Loucy (cell line): Measurements from ENCODE around the gene OLFM1.

Experiments used
- H2AFZ ChIP-seq: fragments of 200-600 bp; sonication (generic); 2 replicates; pipeline ENCODE4 v1.6.0; 2016; ENCODE audit warnings: antibody characterized with exemption, mild to moderate bottlenecking, low read length, moderate library complexity
- H3F3A ChIP-seq: fragments of 200-600 bp; 2 replicates; pipeline ENCODE4 v1.6.0; 2016; ENCODE audit warnings: antibody characterized with exemption, low read depth, mild to moderate bottlenecking
- H3K27me3 ChIP-seq: fragments of 200-600 bp; sonication (generic); 2 replicates; pipeline ENCODE4 v1.6.1; 2014; ENCODE audit warnings: low read length, mild to moderate bottlenecking; ENCODE audit not compliant: insufficient read depth, poor library complexity, severe bottlenecking
- H3K36me3 ChIP-seq: fragments of 200-600 bp; sonication (generic); 2 replicates; pipeline ENCODE4 v1.6.1; 2016; ENCODE audit warnings: low read length; ENCODE audit not compliant: insufficient read depth
- H3K4me1 ChIP-seq: fragments of 200-600 bp; sonication (generic); 2 replicates; pipeline ENCODE4 v1.5.1; 2014; ENCODE audit warnings: low read length, mild to moderate bottlenecking; ENCODE audit not compliant: insufficient read depth, poor library complexity, severe bottlenecking
- H3K4me2 ChIP-seq: fragments of 200-600 bp; sonication (generic); 2 replicates; pipeline ENCODE4 v1.6.0; 2014; ENCODE audit warnings: antibody characterized with exemption, low read length, low read depth, mild to moderate bottlenecking; ENCODE audit not compliant: poor library complexity, severe bottlenecking
- H3K4me3 ChIP-seq: fragments of 200-600 bp; sonication (generic); 2 replicates; pipeline ENCODE4 v1.5.1; 2014; ENCODE audit warnings: low read length, mild to moderate bottlenecking, mixed read lengths; ENCODE audit not compliant: poor library complexity, severe bottlenecking
- H3K79me2 ChIP-seq: fragments of 200-600 bp; sonication (generic); 2 replicates; pipeline ENCODE4 v1.6.1; 2014; ENCODE audit warnings: low read length; ENCODE audit not compliant: insufficient read depth
- H3K9ac ChIP-seq: fragments of 200-600 bp; sonication (generic); 2 replicates; pipeline ENCODE4 v1.6.0; 2014; ENCODE audit warnings: mild to moderate bottlenecking, low read depth, low read length, moderate library complexity; ENCODE audit not compliant: poor library complexity, severe bottlenecking
- H3K9me2 ChIP-seq: fragments of 200-600 bp; sonication (generic); replicated peaks from 2 replicates; pipeline ENCODE4 v1.6.1; 2016; ENCODE audit warnings: low read depth, low read length, mixed read lengths
- H3K9me3 ChIP-seq: fragments of 200-600 bp; sonication (generic); 2 replicates; pipeline ENCODE4 v1.6.1; 2014; ENCODE audit warnings: mild to moderate bottlenecking, antibody characterized with exemption, low read length, low read depth; ENCODE audit not compliant: insufficient read depth
- H4K20me1 ChIP-seq: fragments of 200-600 bp; sonication (generic); 2 replicates; pipeline ENCODE4 v1.6.0; 2014; ENCODE audit warnings: antibody characterized with exemption, low read length, mild to moderate bottlenecking; ENCODE audit not compliant: insufficient read depth, poor library complexity, severe bottlenecking
- CTCF ChIP-seq: fragments of 200-600 bp; sonication (generic); conservative IDR thresholded peaks from 2 replicates; pipeline ENCODE4 v1.5.1; 2014; ENCODE audit warnings: mild to moderate bottlenecking, antibody characterized with exemption, low read length
- EZH2phosphoT487 ChIP-seq: fragments of 200-600 bp; IDR thresholded peaks from 2 replicates; pipeline ENCODE4 v1.6.1; 2018; ENCODE audit warnings: antibody characterized with exemption, mild to moderate bottlenecking, moderate library complexity, borderline replicate concordance

Gene OLFM1

GRCh38 chr9:135080286-135081263, 6.9 kb upstream of the OLFM1 start:
- Histone ChIP-seq H3K36me3 (no peaks in the 10 kb centered on the region), H3F3A (no peaks in the 10 kb centered on the region), H3K9ac (no peak overlapping the region), H2AFZ (no peak overlapping the region), H3K4me2 (no peak overlapping the region), H3K4me3 (no peak overlapping the region), H3K27me3 (no peaks in the 10 kb centered on the region), H4K20me1 (no peaks in the 10 kb centered on the region), H3K4me1 (no peaks in the 10 kb centered on the region), H3K9me2 (no peaks in the 10 kb centered on the region), H3K9me3 (no peaks in the 10 kb centered on the region), H3K79me2 (no peaks in the 10 kb centered on the region)
- TF ChIP-seq CTCF: no peak
- no peak for TF ChIP-seq EZH2phosphoT487

- Histone ChIP-seq H2AFZ (no peak overlapping the region), H3K27me3 (no peaks in the 10 kb centered on the region), H3K9me3 (no peaks in the 10 kb centered on the region), H3F3A (no peaks in the 10 kb centered on the region), H3K36me3 (no peaks in the 10 kb centered on the region), H3K4me2 (no peak overlapping the region), H3K4me3 (no peak overlapping the region), H3K4me1 (no peaks in the 10 kb centered on the region), H3K9ac (no peak overlapping the region), H4K20me1 (no peaks in the 10 kb centered on the region), H3K79me2 (no peaks in the 10 kb centered on the region), H3K9me2 (no peaks in the 10 kb centered on the region)
- TF ChIP-seq CTCF: no peak
- no peak for TF ChIP-seq EZH2phosphoT487
Observed at GRCh38 chr9:135081264-135081660, 6.2 kb upstream of the OLFM1 start.

- no peaks in the 10 kb centered on the region for H3K27me3 ChIP-seq
- H3K9me2 ChIP-seq: no peaks in the 10 kb centered on the region
- TF ChIP-seq EZH2phosphoT487: no peak
- no peak for TF ChIP-seq CTCF
Observed at GRCh38 chr9:135081731-135082130, 5.7 kb upstream of the OLFM1 start.

More at GRCh38 chr9:135081731-135082130, 5.7 kb upstream of the OLFM1 start:
- H3K4me1 ChIP-seq: no peaks in the 10 kb centered on the region
- H3K9me3 ChIP-seq: no peaks in the 10 kb centered on the region
- no peak overlapping the region for H3K4me2 ChIP-seq
- no peaks in the 10 kb centered on the region for H4K20me1 ChIP-seq
- no peaks in the 10 kb centered on the region for H3K79me2 ChIP-seq
- no peak overlapping the region for H3K4me3 ChIP-seq
- H3F3A ChIP-seq: no peaks in the 10 kb centered on the region
- no peaks in the 10 kb centered on the region for H3K36me3 ChIP-seq
- no peak overlapping the region for H2AFZ ChIP-seq
- no peak overlapping the region for H3K9ac ChIP-seq
